ENCODE results near the gene KIF25.

- TF ChIP-seq POLR2A (IDR thresholded peaks at IDR 0.05) (no peak), CTCF (IDR thresholded peaks at IDR 0.05) (no peak)
These were observed 27.2 kb upstream of the KIF25 start for GRCh38 chr6:167970230-167970629.

Measured in vagina (tissue), 2 donors.